Measurements from ENCODE around the gene KIF16B. TPM values are rescaled to one million over a fixed set of nuclear protein-coding genes. Genes with fewer than 3 reads are reported as not detected.

KIF16B gene
- total and polyA plus RNA-seq, 2 of the 8 experiments (the other 6 are each of a cell fraction or from before 2014, with no cell fraction given), result 3.0 to 9.2 TPM

DNA sequence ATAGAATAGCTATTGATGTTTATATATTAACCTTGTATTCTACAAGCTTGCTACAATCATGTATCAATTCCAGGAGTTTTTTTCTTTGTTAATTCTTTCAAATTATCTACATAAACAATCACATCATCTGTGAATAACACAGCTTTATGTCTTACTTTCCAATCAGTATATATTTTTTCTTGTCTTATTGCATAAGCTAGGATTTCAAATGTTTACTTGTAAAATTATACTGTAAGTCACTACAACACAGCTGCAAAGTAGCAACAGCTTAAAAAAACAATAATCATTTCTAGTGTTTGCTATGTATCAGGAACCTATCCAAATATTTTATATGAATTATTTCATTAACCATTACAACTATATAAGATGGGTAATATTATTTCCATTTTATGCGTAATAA, 270.4 kb downstream of the KIF16B start:
- no peak overlapping the region for H2BK120ac ChIP-seq (replicated peaks; ENCODE audit: low read depth, low read length)
- FAIRE-seq (no peak), DNase-seq (ENCODE audit: low read depth in 1 of 2, low spot score in 2 of 2) (no peak)
- H3K14ac ChIP-seq (ENCODE audit: insufficient read length), result no peak overlapping the region
- H3K4ac ChIP-seq (replicated peaks; ENCODE audit: insufficient read length, low read depth, low read length), result no peak overlapping the region
- H3K36me3 ChIP-seq (ENCODE audit: control insufficient read depth in 2 of 4, insufficient read depth in 4 of 4, low read length in 3 of 4), result no peaks in the 10 kb centered on the region
- no peak overlapping the region for H2AK5ac ChIP-seq (ENCODE audit: low read depth, low read length)
- no peak overlapping the region for H3K4me3 ChIP-seq (ENCODE audit: extremely low read depth in 1 of 4, insufficient read depth in 2 of 4, low read depth in 3 of 4, low read length in 4 of 4)
- H2BK15ac ChIP-seq (ENCODE audit: low read length), result no peak overlapping the region
- no peak overlapping the region for H2BK20ac ChIP-seq (ENCODE audit: low read length)
- H3K79me2 ChIP-seq (ENCODE audit: control insufficient read depth in 1 of 2, insufficient read depth in 2 of 2, low read length in 2 of 2), result no peaks in the 10 kb centered on the region
- no peak overlapping the region for H4K91ac ChIP-seq (replicated peaks; ENCODE audit: insufficient read length, low read length)
- H3K9ac ChIP-seq (replicated peaks in 1 of 4; ENCODE audit: extremely low read depth in 1 of 4, low read depth in 3 of 4, low read length in 3 of 4), result no peak overlapping the region
- no peak overlapping the region for H3K23ac ChIP-seq (ENCODE audit: insufficient read length)
- no peak overlapping the region for H3K27ac ChIP-seq (ENCODE audit: low read depth, low read length)
- H3K9me3 ChIP-seq (ENCODE audit: insufficient read depth in 2 of 2, low read depth in 1 of 2, low read length in 1 of 2), result peaks cover 0 to 8% of the 10 kb centered on the region in 2 experiments; a peak in 2 of 4 replicates
- H3K4me2 ChIP-seq (ENCODE audit: insufficient read depth in 1 of 2, low read depth in 2 of 2, low read length in 2 of 2), result no peak overlapping the region
- no peak overlapping the region for H4K8ac ChIP-seq (ENCODE audit: extremely low read depth, insufficient read depth, low read length)
- H3K4me1 ChIP-seq (replicated peaks in 1 of 4; ENCODE audit: control insufficient read depth in 3 of 4, insufficient read depth in 4 of 4, low read length in 3 of 4), result no peaks in the 10 kb centered on the region
- 5% methylated on average over 1 of the region's 1 CpG; no CpG with 5 or more reads in 1 of the 2 experiments for WGBS, 2 experiments (ENCODE audit: extremely low coverage in 1 of 2, insufficient coverage in 1 of 2, insufficient read length in 1 of 2, insufficient replicate concordance in 2 of 2, low coverage in 1 of 2, low lambda C conversion rate in 2 of 2, missing lambda C conversion rate in 1 of 2)
- no peak overlapping the region for H3K56ac ChIP-seq (replicated peaks; ENCODE audit: insufficient read length, low read depth, low read length)
- H2BK5ac ChIP-seq (ENCODE audit: low read depth, low read length), result no peak overlapping the region
- H3K18ac ChIP-seq (ENCODE audit: extremely low read depth, low read length), result no peak overlapping the region
- POLR2A ChIA-PET (ENCODE audit: partially characterized antibody), result no interaction called here
- H4K20me1 ChIP-seq (replicated peaks in 1 of 2; ENCODE audit: control insufficient read depth in 1 of 2, insufficient read depth in 2 of 2, low read length in 2 of 2), result no peaks in the 10 kb centered on the region
- no peak overlapping the region for H2AFZ ChIP-seq (ENCODE audit: low read length)
- CTCF ChIA-PET (ENCODE audit: partially characterized antibody), result no interaction called here
- H3K23me2 ChIP-seq (ENCODE audit: low read depth, low read length), result no peaks in the 10 kb centered on the region
- H3K79me1 ChIP-seq (ENCODE audit: low read depth, low read length), result no peaks in the 10 kb centered on the region
- H4K5ac ChIP-seq (ENCODE audit: insufficient read length, low read depth, low read length), result no peak overlapping the region
- H3K27me3 ChIP-seq (replicated peaks in 1 of 4; ENCODE audit: control insufficient read depth in 3 of 4, extremely low read depth in 1 of 4, insufficient read depth in 3 of 4, low read length in 3 of 4), result no peaks in the 10 kb centered on the region
- no peak overlapping the region for H2BK12ac ChIP-seq (ENCODE audit: low read depth, low read length)
- no peak for TF ChIP-seq ASH2L (IDR thresholded peaks at IDR 0.05; ENCODE audit: low read length)
- TF ChIP-seq RFX5 (IDR thresholded peaks at IDR 0.05; ENCODE audit: borderline replicate concordance, low read depth, low read length), result no peak
- TF ChIP-seq KDM1A (IDR thresholded peaks at IDR 0.05; ENCODE audit: borderline replicate concordance, low read length), result 0 out of 2 replicates have a peak, but pooled peaks have one; percentile 42

All from H1 (cell line).